ENCODE measurements around the gene SLC37A1.

The SLC37A1 gene

DNA sequence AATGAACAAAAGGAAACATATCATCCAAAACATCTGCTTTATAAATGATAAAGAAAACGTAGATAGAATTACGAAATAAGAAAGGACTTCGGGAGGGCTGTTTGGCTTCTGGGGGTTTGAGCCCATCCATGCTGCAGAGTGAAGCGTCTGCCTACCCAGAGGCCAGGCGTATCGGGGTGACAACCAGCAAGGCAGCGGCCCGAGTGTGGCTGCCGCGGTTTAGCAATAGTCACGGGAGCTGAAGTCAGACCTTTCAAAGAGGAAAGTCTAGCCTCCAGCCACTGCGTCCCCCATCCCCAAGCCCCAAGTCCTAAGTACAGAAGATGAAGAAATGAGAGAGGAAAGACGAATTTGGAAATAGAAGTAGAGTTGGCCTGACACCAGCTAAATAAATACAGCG is 8.6 kb downstream of the SLC37A1 start:
- no peak overlapping the region for H3K4me3 ChIP-seq (ENCODE audit: low read depth in 1 of 2, low read length in 1 of 2)
- no peak overlapping the region for H3K27ac ChIP-seq
- peaks cover 44% of the 10 kb centered on the region for H3K36me3 ChIP-seq
- H3K9me3 ChIP-seq, result no peaks in the 10 kb centered on the region
- H3K27me3 ChIP-seq, result no peaks in the 10 kb centered on the region
- H3K4me1 ChIP-seq (ENCODE audit: control insufficient read depth in 1 of 2, insufficient read depth in 1 of 2, low read depth in 1 of 2, low read length in 1 of 2), result no peaks in the 10 kb centered on the region
- TF ChIP-seq, protein P1, sequence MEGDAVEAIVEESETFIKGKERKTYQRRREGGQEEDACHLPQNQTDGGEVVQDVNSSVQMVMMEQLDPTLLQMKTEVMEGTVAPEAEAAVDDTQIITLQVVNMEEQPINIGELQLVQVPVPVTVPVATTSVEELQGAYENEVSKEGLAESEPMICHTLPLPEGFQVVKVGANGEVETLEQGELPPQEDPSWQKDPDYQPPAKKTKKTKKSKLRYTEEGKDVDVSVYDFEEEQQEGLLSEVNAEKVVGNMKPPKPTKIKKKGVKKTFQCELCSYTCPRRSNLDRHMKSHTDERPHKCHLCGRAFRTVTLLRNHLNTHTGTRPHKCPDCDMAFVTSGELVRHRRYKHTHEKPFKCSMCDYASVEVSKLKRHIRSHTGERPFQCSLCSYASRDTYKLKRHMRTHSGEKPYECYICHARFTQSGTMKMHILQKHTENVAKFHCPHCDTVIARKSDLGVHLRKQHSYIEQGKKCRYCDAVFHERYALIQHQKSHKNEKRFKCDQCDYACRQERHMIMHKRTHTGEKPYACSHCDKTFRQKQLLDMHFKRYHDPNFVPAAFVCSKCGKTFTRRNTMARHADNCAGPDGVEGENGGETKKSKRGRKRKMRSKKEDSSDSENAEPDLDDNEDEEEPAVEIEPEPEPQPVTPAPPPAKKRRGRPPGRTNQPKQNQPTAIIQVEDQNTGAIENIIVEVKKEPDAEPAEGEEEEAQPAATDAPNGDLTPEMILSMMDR (IDR thresholded peaks at IDR 0.05), result no peak

DNA sequence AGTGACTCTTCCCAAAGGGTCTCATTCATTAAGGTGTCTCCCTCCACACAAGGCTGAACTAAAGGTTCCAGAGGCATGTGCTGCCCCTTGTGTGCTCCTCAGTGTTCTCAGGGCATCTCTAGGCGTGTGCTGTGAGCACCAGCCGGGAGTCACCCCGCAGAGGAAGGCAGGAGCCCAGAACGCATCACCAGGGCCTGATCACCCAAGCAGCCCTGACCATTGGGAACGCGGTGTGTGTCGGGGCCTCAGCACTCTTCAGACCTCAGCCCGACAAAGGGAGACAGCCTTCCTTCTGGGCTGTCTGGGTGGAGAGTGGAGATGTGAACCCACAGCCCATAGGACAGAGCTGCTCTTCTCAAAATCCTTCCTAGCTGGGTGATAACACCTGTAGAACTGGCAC is 9.1 kb downstream of the SLC37A1 start:
- H3K9me3 ChIP-seq, result no peaks in the 10 kb centered on the region
- no peaks in the 10 kb centered on the region for H3K27me3 ChIP-seq
- H3K36me3 ChIP-seq, result peaks cover 45% of the 10 kb centered on the region
- H3K4me1 ChIP-seq (ENCODE audit: control insufficient read depth in 1 of 2, insufficient read depth in 1 of 2, low read depth in 1 of 2, low read length in 1 of 2), result no peaks in the 10 kb centered on the region
- TF ChIP-seq, protein P1 (IDR thresholded peaks at IDR 0.05), result no peak
- H3K4me3 ChIP-seq (ENCODE audit: low read depth in 1 of 2, low read length in 1 of 2), result no peak overlapping the region
- H3K27ac ChIP-seq, result no peak overlapping the region

DNA sequence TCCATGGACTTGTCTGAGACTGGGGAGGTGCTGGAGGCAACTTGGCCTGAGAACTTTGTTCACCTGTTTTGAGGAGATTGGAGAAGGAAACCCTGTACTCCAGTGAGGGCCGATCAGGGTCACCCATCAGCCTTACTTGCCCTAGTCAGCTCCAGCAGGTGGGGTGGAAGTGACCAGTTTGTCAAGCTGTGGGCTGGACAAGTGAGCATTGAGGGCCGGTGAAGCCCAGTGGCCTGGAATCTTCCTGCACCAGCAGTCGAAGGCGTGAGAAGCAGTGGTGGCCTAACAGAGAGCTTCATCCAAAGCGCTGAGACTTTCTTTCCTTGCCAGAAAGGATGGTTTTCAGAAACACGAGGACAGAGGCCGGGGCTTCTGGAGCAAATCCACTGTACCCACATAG is 9.6 kb downstream of the SLC37A1 start:
- Histone ChIP-seq H3K27ac (no peak overlapping the region), H3K36me3 (peaks cover 45% of the 10 kb centered on the region), H3K4me1 (ENCODE audit: control insufficient read depth in 1 of 2, insufficient read depth in 1 of 2, low read depth in 1 of 2, low read length in 1 of 2) (no peaks in the 10 kb centered on the region), H3K9me3 (no peaks in the 10 kb centered on the region), H3K4me3 (ENCODE audit: low read depth in 1 of 2, low read length in 1 of 2) (no peak overlapping the region), H3K27me3 (no peaks in the 10 kb centered on the region)
- TF ChIP-seq, protein P1 (IDR thresholded peaks at IDR 0.05), result no peak

DNA sequence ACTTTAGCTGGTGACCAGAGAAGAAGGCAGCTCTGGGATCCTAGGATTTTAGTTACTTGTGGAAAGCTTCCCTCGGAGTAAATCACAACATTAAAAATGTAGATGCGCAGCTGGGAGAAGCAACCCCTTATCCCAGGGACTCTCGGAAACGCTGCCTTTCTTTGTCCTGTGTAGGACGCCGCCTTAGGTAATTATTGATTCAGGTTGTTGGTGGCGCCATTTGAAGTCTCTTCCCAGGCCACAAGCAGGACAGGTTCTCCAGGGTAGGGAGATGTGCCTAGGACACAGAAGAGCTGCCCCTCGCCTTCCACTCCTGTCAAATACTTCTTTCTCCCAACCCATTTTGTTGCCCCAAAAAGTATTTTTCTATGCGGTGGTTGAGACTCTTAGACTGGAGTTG is 10.3 kb downstream of the SLC37A1 start:
- H3K27ac ChIP-seq, result no peak overlapping the region
- H3K27me3 ChIP-seq, result no peaks in the 10 kb centered on the region

DNA sequence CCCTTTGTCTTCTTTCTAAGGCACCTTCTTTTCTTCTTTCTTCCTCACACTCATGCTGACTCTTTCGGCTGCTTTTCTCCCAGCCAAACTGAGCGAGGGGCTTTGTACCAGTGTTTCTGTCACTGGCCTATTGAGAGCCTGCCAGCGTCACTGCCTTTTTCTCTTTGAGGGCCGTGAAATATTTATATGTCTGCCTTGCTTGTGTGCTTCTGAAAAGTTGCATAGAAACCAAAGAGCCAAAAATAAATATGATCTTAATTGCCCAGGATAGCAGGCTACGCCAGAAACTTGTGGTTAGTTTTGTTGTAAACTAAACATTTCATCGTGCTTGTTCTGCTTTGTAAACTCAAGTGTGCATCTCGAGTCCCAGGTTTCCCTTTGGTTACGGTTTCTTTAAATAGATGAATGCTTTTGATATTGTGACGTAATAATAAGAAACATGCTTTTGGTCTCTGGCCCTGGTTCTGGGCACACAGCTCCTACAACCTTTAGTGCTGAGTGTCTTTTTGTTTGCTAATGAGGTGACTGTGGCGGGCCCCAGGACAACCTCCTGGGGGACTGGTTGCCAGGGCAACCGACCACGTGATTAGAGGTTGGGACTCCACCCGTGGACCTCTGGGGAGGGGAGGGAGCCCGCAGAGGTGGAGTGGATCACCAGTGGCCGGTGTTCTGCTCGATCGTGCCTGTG is 10.8 kb downstream of the SLC37A1 start:
- TF ChIP-seq, protein P1 (IDR thresholded peaks at IDR 0.05), result no peak
- Histone ChIP-seq H3K27me3 (no peaks in the 10 kb centered on the region), H3K9me3 (no peaks in the 10 kb centered on the region), H3K36me3 (peaks cover 35% of the 10 kb centered on the region), H3K4me1 (ENCODE audit: control insufficient read depth in 1 of 2, insufficient read depth in 1 of 2, low read depth in 1 of 2, low read length in 1 of 2) (no peaks in the 10 kb centered on the region), H3K4me3 (ENCODE audit: low read depth in 1 of 2, low read length in 1 of 2) (no peak overlapping the region), H3K27ac (no peak overlapping the region)

More for the DNA sequence above, 10.3 kb downstream of the SLC37A1 start:
- TF ChIP-seq, protein P1 (IDR thresholded peaks at IDR 0.05), result no peak
- Histone ChIP-seq H3K4me3 (ENCODE audit: low read depth in 1 of 2, low read length in 1 of 2) (no peak overlapping the region), H3K4me1 (ENCODE audit: control insufficient read depth in 1 of 2, insufficient read depth in 1 of 2, low read depth in 1 of 2, low read length in 1 of 2) (no peaks in the 10 kb centered on the region), H3K36me3 (peaks cover 40% of the 10 kb centered on the region), H3K9me3 (no peaks in the 10 kb centered on the region)
